Hematopoietic multipotent progenitor cell treated with erythropoietin and hydrocortisone succinate and interleukin-3 and kit ligand, for 8 days (in vitro differentiated cells): ENCODE measurements around the gene NPHS1.
A peak's percentile ranks its signal among the peaks of the same experiment; 100 is the strongest.
"Not testable (repeated sequence)": the region's sequence is repeated elsewhere in the genome, so short reads cannot be mapped to it uniquely, and the experiment has no call there.

Experiments used
- DNase-seq: peaks from one replicate; pipeline ENCODE4 v3.0.0-alpha.2; 2015

Gene NPHS1

GRCh38 chr19:35852029-35852780, at the start of gene NPHS1:
TSS of gene NPHS1 (minus strand) at chr19:35852504. CDS start at chr19:35851837, 667 bp downstream.
- no peak for DNase-seq

- DNase-seq: no peak
Measured at GRCh38 chr19:35901055-35901644, 48.8 kb upstream of the NPHS1 start.

GRCh38 chr19:35899547-35900214, 47.4 kb upstream of the NPHS1 start:
- peak; percentile 80 for DNase-seq

- DNase-seq: no peak
Measured at GRCh38 chr19:35898499-35898809, 46.1 kb upstream of the NPHS1 start.

DNA sequence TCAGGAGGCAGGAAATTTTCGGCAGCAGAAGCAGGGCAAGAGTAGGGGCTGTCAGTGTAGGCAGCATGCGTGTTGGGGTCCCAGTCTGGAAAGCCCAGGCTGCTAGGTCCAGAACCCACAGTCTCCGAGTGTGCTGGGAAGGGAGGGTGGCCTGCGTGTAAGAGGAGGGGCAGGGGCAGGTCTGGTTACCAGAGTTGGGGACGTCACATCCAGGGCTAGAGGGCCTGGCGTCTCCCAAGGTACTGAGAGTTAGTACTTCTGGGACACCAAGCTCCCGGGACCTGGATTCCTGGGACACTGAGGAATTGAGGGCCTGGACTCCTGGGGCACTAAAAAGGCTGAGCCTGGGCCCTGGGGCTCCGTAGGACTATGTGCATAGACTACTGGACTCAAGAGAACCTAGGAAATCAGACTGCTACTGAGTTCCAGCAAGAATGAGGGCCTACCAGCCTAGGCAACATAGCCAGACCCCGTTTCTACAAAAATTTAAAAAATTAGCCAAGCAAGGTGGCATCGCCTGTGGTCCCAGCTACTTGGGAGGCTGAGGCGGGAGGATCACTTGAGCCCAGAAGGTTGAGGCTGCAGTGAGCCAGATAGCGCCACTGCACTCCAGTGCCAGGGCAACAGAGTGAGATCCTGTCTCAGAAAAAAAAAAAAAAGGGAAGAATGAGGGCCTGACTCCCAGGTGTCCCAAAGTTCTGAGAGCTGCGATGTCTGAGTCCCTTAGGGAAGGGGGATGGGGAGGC, 45.6 kb upstream of the NPHS1 start:
- DNase-seq: no peak

DNA sequence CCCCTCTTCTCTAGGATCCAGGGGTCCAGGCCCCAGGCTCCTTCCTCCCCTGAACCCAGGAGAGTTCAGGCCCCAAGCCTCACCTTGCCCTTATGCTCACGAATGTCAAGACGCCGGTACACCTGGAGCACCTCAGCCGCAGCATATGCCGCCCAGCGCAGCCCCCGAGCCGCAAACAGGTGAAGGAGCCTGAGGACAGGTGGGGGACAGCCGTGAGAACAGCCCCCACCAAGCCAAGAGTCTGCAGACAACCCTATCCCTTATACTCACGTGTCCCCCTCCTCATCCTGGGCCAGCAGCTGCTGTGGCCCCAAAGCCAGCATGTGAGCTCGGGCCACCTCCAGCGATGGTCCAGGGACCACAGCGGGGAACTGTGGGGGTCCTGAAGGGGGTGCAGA, 44.3 kb upstream of the NPHS1 start:
- no peak for DNase-seq

GRCh38 chr19:35895911-35896642, 43.8 kb upstream of the NPHS1 start:
- DNase-seq: no peak

DNA sequence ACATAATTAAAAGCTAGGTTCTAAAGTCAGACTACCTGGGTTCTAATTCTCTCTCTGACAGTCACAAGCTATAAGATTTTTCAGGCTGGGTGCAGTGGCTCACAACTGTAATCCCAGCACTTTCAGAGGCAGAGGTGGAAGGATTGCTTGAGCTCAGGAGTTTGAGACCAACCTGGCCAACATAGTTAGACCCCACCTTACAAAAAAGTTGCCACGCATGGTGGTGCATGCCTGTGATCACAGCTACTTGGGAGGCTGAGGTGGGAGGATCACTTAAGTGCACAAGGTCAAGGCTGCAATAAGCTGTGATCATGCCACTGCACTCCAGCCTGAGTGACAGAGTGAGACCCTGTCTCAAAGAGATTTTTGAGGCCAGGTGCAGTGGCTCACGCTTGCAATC, 42.0 kb upstream of the NPHS1 start:
- DNase-seq: no peak

DNA sequence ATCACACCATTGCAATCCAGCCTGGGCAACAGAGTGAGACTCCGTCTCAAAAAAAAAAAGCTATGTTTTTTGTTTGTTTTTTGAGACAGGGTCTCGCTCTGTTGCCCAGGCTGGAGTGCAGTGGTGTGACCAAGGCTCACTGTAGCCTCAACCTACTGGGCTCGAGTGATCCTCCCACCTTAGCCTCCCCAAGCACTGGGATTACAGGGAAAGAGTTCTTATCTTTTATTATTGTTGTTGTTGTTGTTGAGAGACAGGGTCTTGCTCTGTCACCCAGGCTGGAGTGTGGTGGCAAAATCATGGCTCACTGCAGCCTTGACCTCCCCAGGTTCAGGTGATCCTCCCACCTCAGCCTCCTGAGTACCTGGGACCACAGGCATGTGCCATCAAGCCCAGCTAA, 39.5 kb upstream of the NPHS1 start:
- not testable (repeated sequence) for DNase-seq

DNA sequence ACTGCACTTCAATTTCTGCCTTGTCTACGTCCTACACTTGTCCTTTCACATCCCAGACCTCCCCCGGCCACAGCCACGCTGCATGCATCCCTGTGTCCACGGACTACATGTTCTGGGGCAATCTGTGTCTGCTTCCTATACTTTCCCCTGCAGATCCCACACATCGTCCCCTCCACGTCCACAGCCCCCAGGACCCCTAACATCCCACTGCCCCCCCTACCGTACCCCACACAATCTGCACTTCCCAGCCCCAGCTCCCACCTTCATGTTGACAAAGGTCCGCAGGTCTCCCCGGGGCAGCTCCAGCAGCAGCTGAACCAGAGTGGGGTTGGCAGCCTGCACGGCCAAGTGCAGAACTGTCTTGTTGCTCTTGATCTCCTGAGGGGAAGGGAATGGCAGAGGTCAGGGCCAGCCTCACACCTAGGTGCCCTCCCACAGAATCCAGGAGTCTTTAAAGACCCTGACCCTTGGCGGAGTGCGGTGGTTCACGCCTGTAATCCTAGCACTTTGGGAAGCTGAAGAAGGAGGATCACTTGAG, 37.9 kb upstream of the NPHS1 start:
- DNase-seq: no peak

GRCh38 chr19:35889370-35890112, 37.2 kb upstream of the NPHS1 start:
- no peak for DNase-seq

DNA sequence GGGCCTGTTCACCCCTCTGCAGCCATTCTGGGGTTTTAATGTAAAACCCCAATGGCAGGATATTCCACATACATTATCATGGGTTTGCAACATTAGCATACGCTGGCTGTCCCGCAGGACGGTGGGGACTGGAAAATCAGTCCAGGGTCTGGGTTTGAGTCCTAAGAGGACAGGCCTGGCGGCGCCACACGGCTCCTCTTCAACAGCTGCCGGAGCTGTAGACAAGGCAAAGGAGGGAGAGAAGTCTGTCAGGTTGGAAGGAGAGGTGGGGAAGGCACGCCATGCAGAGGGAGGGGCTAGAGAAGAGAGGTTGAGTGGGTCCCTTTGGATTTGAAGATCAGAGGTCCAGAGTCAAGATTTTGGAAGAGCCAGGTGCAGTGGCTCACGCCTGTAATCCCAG, 36.1 kb upstream of the NPHS1 start:
- no peak for DNase-seq

DNA sequence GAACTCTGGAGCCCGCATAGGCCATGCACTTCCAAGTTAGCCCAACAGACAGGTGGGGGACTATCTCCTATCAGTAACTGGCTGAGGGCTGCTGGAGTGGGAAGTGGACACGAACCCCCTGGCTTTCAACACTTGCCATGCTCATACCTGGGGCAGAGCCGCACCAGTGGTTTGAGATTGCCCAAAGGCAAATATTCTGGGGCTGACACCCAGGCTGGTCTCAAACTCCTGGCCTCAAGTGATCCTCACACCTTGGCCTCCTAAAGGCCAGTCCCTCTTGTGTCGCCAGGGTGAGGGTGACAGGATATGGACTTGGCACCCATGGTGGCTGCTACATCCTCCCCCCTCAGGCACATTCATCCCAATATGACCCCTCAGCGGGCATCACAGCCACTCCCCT, 34.9 kb upstream of the NPHS1 start:
- DNase-seq: no peak

DNA sequence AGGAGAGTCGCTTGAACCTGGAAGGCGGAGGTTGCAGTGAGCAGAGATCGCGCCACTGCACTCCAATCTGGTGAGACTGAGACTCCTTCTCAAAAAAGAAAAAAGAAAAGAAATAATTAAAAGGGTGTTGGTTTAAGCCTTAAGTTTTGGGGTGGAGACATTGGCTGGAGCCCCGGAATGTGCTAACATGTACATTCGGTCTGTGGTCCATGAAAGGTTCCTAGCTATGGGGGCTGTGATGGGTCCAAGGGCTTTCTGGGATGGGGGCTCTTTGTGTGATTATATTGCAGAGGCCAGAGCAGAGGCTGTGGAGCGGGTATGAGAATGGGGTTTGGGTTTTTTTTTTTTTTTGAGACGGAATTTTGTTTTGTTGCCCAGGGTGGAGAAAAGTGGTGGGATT, 33.6 kb upstream of the NPHS1 start:
- no peak for DNase-seq

DNA sequence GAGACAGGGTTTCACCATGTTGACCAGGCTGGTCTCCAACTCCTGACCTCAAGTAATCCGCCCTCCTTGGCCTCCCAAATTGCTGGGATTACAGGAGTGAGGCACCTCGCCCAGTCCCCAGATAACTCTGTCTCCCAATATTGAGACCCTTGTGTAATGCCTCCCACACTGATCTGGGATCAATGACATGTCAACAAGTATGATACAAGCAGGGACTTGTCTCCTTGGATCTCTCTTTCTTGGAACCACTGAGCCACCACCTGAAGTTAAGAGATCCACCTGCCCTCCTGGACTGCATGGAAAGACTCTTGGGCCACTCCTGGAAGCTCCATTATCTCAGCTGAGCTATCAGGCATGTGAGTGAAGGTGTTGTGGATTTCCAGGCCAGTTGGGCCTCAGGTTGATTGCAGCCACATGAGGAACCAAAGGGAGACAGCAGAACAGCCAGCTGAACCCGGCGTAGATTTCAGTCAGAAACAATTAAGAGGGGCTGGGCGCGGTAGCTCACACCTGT, 33.0 kb upstream of the NPHS1 start:
- no peak for DNase-seq

- DNase-seq: no peak
Measured at GRCh38 chr19:35883882-35884281, 31.6 kb upstream of the NPHS1 start.

- DNase-seq: peak; percentile 76
Measured at GRCh38 chr19:35882114-35882832, 30.0 kb upstream of the NPHS1 start.

DNA sequence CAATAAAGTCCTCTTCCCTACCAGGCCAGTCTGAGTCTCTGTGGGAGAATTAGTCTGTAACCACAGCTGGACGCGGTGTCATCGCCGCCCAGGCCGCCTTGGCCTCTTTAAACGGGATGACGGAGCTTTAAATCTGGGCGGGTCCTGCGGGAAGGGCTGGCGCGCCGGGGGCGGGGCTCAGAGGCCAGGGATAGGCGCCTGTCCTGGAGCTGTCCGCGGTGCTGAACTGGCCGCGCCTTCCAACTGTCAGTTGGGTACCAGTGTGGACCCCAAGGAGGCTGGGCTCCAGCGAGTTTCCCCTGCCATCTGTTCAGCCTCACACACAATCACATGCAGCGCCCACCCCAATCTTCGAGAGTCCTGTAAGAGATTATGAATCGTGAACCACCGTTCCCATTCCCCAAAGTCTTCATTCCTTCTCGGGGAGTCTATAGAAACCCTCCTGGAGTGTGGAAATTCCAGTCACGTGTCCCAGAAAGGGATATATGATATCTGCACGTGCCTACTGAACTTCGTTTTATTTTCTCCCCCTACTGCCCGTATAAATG, 27.5 kb upstream of the NPHS1 start:
- peak; percentile 85 for DNase-seq

DNA sequence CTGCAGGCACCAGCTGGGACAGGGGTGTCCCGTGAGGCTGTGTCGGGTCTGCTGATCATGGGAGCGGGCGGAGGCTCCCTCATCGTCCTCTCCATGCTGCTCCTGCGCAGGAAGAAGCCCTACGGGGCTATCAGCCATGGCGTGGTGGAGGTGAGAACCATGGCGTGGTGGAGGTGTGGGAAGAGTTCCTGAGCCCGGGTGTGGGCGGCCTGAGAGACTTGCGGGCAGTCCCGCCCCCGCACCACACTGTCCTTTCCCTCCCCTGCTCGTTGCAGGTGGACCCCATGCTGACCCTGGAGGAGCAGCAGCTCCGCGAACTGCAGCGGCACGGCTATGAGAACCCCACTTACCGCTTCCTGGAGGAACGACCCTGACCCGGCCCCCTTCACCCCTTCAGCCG, 26.8 kb upstream of the NPHS1 start:
- no peak for DNase-seq

DNA sequence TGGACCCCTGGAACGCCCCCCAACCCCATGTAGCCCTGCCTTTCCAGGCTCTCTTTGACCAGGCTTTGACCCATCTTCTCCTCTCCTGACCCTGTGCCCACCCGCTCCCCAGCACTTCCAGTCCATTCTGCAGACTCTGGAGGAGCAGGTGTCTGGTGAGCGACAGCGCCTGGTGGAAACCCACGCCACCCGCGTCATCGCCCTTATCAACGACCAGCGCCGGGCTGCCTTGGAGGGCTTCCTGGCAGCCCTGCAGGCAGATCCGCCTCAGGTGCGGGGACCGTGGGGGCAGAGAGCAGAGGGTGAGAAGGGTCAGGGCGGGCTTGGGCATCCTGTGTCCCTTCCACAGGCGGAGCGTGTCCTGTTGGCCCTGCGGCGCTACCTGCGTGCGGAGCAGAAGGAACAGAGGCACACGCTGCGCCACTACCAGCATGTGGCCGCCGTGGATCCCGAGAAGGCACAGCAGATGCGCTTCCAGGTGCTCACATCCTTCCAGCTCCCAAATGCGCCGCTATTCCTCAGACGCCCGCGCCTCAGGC, 22.2 kb upstream of the NPHS1 start:
- DNase-seq: no peak
